Left renal cortex interstitium (tissue), 4 donors: Measurements from ENCODE around the gene OCA2. TPM values are rescaled to one million over a fixed set of nuclear protein-coding genes. Genes with fewer than 3 reads are reported as not detected.
"Not testable (repeated sequence)": the region's sequence is repeated elsewhere in the genome, so short reads cannot be mapped to it uniquely, and the experiment has no call there.

Experiments
- DNase-seq, 4 donors: peaks; one replicate each; pipeline ENCODE4 v3.0.0-alpha.2; 2013; ENCODE audit warnings: low read depth in 4 of 4, low spot score in 2 of 4, missing footprints in 1 of 4
- polyA plus RNA-seq, 4 donors: library from polyadenylated mRNA; unstranded; fragments of 120-200 nt; gene quantifications; one replicate each; pipeline ENCODE4 v1.2.1, GENCODE V29; 2013; ENCODE audit not compliant: insufficient read length in 4 of 4

OCA2 gene
- polyA plus RNA-seq, 4 donors: 8.0 to 9.2 (median 8.9) TPM

GRCh38 chr15:28121577-28121976, 22.5 kb upstream of the OCA2 start:
- not testable (repeated sequence) for DNase-seq

- no peak for DNase-seq
Measured at GRCh38 chr15:28120359-28120640, 21.2 kb upstream of the OCA2 start.

DNA sequence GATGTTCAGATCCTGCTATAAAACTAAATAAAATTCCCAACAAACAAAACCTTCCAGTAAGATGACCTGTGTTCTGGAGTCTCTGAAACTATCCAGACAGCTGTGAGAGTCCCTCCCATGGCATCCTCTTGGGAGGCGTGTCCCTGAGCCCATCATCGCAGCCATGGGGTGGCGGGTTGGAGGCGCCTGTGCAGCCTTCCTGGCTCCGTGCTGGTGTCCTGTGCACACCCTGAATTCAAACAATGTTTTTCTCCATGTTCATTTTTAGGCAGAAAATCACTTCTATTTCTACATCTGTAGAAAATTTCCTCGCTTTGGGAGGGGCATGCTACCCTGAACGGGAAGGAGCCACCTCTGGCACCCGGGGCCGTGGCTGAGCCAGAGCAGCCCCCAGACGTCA, 19.4 kb upstream of the OCA2 start:
- no peak for DNase-seq

GRCh38 chr15:28118083-28118482, 19.0 kb upstream of the OCA2 start:
- DNase-seq: no peak

DNA sequence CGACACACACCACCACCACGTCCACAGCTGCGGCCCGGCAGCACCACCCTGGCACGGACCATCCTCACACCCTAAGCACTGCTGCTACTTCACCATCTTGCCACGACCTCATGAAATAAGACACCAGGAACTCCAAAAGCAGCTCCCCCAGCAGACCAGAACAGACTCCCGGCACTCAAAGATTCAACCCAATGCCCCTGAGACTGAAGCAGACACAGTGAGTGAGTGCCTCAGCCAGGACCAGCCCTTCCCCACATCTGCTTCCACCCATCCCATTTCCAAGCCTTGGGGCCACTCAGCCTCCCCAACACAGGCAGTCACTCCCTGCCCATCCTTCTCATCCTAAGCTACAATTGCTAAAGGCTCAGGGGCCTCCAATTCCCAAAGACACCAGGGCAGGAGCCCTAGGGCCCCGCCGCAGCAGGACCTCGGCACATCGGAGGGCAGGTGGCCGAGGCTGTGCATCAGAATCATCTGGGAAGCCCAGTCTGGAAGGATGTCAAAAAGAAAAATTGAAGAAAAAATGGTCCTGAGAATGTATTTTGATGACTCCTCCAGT, 18.4 kb upstream of the OCA2 start:
- DNase-seq: no peak

DNA sequence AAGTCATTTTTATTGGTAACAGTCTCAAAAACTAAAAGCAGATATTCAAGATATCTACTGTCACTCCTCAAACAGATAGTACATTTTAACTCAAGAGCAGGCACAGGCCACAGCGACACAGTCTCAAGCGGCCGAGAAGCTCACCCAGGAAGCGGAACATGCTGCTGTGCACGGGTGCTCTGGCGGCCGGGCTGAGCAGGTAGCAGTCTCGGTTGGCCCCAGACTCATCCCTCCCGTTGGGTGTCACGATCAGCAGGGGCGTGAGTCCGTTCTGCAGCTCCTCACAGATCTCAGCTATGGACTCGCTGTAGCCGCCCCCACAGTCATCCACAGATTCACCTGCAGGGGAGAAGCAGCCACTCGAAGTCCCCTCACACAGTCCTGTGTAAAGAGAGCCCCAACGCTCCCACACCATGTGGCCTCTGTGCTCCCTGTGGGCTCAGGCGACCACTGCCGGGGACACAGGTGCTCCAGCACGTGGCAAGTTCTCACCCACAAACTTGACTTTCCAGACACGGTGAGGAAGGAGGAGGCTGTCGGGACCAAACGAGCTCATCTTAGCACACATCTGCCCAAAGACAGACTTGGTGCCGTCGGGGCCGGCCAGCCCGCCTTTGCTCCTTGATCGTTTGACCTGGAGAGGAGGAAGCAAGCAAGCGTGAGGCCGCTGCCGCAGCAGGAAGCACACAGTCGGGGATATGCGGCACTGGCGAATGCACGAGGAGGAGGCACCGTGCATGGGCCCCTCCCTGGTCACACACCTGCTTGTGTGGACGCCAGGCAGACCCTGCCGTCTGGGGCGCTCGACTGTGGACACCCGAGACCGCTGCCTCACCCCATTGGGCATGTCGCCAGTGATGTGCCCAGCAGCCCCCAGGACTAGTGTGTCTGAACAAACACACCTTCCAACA, 17.7 kb upstream of the OCA2 start:
- no peak for DNase-seq

DNA sequence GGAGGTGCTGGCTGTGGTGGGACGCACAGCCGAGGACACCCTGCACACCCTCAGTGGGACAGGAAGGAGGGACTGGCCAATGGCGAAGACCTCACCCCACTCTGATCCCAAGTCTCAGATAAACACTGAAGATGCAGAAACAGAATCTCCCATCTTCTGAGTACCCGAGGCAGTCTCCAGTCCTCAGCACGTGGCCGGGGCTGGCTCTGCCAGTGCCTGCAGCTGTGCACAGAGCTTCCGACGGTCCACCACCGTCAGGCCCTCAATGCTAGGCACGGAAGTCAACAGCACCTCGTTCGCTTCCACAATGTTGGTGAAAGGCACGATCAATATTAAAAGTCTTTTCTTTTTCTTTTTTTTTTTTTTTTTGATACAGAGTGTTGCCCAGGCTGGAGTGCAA, 16.8 kb upstream of the OCA2 start:
- no peak for DNase-seq

DNA sequence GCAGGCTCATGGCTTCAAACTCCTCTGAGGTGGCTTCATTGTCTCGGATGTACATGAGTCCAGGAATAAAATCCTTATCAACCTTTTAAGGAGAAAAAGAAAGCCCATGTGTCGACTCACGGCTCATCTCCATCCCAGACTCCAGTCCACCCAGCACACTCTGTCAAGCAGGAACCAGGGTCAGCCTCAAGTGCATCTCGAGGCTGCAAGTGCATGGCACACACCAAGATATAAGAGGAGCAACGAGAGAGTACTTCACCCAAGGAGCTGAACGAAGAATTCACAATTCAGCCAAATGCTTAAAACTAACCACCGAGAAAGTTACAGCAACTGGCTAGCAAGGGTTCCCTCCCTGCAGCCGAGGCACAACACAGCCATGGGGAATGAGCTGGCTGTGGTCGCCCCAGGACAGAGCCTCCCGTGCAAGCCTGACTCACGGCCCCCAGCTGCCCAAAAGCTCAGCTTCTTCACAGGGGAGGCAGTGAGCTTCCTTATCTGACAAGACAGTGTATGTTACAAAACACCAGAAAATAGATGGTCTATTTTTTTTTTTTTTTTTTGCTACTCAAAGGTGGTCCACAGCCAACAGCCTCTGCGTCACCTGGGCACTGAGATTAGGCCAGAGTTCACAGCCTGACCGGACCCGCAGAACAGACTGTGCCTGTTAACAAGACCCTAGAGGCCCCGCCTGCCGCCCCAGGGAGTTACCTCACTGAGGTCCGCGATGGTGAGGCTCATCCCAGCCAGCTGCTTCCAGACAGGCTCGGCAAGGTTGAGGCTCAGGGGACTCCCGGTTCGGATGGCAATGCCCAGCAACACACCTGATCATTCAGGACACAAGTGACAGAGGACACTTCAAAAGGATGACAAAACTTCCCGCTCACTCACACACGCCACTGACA, 15.9 kb upstream of the OCA2 start:
- no peak for DNase-seq

GRCh38 chr15:28114114-28114455, 15.0 kb upstream of the OCA2 start:
- no peak for DNase-seq

- DNase-seq: no peak
Measured at GRCh38 chr15:28113394-28114113, 14.4 kb upstream of the OCA2 start.

GRCh38 chr15:28112962-28113361, 13.8 kb upstream of the OCA2 start:
- no peak for DNase-seq

DNA sequence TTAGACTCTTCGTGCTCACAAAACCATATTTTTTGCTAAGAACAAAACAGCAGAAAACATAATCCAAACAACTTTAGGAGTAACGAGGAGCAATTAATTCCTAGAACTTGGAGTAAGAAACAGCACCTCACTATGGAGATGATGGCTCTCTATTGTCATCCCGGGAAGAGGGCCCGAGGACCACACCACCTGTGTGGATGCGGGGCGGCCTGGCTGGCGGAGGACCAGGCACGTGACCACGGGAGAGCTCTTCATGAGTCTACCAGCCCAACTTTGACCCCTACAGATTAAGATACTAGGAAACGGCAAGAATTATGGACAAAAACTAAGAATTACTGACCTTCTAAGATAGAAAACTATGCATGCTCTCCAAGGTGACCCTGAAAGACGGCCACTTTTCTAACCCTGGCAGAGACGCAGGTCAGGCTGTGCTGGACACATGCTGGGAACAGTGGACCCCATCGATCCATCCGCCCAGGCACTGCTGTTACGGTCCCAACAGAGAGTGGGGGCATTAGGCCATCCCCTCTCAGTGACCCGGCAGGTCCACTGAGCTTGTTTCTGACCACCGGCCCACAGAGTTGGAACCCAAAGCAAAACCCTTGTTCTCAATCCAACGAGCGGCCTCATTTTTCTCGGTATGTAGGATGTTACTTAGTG, 13.1 kb upstream of the OCA2 start:
- no peak for DNase-seq

DNA sequence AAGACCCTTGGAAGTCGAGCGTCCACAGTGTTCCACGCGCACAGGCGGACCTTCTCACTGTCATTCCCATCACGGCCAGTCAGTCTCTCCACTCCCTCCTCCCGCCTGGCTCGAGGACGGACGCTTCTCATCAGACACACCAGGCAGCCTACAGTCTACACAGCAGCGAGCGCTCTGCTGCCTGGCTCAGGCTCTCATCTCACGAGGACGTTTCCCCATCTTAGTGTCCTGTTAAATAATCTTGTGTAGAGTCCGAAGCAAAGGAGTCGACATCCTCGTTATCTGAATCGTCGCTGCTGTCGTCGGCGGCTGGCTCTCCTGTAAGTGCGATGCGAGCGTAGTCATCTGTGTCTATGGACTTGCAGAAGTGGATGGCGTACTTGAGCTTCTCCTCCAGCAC, 12.4 kb upstream of the OCA2 start:
- DNase-seq: no peak

DNA sequence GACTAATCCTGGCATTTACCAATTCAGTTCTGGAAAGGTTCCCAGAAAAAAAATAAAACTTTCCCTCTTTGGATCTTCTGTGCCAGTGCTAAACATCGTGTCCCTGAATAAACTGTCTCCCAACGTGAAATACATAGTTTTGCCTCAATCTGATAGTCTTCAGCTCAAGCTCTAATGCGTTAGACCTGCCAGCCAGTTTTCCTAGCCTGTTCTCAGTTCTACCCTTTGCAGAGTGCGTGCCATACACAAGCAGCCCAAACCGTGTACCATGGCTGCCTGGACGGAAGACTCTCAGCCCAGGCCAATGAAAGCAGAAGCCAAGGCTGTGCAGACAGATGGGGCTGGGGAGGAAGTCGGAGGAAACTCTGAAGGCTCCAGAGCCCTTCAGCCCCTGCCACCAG, 11.4 kb upstream of the OCA2 start:
- DNase-seq: no peak

GRCh38 chr15:28109626-28110455, 10.7 kb upstream of the OCA2 start:
- DNase-seq: no peak

DNA sequence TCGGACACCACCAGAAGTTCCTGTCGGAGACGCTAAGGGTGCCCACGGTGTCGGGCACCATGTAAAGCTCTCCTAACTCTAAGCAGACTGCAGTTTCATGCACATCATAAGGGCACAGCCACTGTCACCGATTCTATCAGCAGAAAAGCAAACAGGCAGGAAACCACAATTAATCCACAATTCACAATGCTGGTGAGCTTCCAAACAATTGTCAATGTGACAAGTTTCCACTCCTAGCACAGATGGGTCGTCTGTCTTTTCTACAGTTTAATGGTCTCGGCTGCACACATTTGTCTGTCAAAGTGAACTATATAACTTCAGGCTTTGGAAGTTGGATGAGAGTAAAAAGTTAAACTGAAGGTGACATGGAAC, 8.8 kb upstream of the OCA2 start:
- DNase-seq: no peak

DNA sequence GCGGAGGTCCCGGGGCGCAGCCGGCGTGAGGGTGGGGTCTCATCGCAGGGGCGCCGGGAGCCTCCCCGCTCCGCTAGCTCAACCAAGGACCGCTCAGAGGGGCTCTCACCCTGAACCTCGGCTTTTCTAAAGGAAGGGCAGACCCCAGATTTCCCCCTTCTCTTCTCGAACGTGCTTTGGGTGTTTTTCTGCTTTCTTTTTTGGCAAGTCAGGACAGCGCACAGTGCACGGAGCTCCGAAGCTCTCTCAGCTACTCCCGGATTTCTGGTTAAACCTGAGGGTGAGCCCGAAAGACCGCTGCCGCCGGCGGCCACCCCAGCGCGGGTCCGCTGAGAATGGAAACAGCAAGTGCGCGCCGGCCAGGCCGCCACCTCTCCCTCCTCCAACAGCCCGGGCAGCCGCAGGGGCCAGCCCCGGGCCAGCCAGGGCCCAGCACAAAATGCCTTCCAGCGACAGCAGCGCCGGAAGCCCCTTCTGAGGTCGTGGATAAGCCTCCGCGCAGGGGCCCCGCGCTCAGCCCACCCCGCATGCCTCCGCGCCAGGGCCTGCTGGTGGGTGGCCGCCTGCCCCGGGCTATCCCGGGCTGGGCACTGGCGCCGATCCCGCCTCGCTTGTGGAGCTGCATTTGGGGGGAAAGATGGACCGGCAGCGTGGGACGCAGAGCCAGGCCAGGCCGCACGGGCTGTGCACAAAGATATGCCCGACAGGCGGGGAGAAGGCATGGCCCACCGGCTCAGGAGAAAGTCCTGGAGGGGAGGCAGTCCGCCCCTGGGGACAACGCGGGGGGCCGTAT, 8.2 kb upstream of the OCA2 start:
- no peak for DNase-seq

DNA sequence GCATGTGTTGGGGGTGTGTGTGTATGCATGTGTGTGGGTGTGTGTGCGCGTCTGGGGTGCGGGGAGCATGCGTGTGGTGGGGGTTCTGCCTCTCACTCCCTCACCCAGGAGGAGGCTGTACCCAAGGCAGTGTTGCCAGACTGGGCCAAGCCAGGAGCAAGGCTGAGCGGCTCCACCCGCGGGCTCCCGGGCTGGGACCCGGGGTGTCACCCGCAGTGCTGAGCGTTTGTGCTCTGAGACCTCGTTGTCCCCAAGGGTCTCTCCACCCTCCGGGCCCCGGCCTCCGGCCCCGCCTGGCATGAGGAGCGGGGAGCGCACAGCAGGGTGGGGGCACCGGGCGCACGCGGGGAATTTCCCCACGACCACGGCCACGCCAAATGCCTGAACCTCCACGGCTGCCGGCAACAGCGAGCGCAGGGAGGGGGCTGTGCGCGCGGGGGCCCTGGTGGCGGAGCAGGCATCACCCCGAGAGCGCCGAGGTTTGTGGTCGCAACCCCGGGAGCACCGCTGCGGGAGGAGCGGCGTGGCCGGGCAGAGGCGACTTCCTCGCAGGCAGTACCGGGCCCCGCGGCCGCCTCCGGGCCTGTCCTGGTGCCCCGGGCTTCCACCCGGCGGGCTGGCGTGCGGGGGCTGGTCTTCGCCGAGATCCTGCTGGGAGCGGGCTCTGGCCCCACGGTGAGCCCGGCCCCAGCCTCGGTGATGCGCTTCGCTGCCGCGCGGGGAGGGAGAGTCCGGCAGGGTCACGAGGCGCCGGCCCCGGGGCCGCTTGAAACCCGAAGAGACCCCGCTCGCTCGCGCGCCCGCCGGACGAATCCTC, 7.4 kb upstream of the OCA2 start:
- no peak for DNase-seq
